Nucleus accumbens (tissue), 56 donors: ENCODE measurements around the gene UGT1A4.

Source experiments
- DNase-seq, 56 donors: peaks; one replicate each; lab custom pipeline; 2025; lab: John Stamatoyannopoulos, UW

The UGT1A4 gene

DNA sequence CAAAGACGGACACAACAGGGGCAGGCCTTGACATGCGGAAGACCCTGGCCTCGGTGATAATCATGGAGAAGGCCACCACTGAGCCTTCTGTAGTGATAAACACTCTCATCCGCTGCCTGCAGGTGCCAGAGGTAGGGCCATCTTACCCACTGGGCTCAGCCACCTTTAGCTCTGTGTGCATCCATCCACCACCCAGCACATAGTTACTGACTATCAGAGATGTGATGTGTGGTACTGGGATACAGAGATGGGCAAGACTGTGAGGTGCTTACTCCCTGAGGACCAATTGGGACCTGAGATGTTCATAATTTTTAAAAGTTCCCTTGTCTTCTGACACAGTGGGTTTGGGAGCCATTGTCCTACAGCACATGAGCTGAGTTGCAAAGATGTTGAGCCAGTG lies 61.2 kb downstream of the UGT1A4 start:
- no peak for DNase-seq

DNA sequence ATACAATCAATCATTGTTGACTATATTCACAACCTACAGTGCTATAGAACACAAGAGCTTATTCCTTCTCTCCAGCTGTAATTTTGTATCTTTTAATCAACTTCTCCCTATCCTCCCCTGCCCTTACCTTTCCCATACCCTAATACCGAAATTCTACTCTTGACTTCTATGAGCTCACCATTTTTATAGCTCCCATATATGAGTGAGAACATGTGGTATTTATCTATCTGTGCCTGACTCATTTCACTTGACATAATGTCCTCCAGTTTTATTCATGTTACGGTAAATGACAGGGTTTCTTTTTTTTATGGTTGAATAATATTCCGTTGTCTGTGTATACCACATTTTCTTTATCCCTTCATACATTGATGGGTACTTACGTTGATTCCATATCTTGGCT lies 62.2 kb downstream of the UGT1A4 start:
- DNase-seq = no peak

DNA sequence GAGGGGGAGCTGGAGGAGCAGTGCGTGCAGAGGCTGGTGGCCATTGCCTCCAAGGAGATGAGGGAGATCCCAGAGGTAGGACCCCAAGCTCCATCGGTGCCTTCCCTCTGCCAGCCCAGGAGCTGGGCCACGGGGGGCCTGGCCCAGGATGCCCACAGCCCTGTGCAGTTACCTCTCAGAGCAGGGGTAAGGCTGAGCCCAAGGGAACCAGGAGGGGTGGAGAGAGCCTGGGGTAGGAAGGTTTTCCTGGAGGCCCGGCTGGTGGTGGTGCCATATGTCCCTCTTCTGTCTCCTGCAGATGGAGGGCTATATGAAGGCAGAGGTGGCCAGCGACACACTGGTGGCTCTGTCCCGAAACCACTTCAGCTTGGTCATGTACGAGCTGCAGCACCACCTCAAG lies 71.0 kb downstream of the UGT1A4 start:
- no peak for DNase-seq

DNA sequence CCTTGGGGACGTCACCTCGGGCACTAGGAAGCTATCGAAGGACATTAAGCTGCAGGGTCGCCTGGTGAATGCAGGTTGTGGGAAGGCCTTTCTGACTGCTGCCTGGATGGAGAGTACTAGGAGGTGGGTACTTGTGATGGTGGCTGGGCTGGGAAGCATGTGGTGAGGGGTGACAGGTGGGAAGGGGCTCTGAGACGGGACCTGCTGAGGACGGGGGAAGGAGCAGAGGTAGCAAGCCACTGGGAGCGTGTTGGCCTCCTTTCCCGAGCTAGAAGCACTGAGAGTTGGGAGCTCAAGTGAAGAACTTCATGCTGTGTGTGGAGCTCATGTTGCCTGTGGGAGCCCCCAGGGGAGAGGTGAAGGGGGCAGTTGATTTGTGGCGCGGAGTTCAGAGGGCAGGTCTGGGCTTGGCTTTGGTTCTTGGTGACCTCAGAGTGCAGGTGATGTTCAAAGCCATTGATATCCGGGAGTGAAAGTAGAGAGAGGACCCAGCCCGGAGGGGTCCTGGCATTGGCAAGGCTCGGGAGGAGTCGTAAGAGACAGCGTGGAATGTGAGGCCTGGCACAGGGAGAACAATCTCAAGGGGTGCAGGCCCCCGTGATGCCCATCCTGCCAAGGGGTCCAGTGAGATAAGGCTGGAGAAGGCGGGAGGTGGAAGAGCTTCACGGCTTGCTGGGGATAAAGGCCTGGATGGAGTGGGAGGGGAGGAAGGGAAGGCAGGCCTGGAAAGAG lies 72.8 kb downstream of the UGT1A4 start:
- DNase-seq = no peak

DNA sequence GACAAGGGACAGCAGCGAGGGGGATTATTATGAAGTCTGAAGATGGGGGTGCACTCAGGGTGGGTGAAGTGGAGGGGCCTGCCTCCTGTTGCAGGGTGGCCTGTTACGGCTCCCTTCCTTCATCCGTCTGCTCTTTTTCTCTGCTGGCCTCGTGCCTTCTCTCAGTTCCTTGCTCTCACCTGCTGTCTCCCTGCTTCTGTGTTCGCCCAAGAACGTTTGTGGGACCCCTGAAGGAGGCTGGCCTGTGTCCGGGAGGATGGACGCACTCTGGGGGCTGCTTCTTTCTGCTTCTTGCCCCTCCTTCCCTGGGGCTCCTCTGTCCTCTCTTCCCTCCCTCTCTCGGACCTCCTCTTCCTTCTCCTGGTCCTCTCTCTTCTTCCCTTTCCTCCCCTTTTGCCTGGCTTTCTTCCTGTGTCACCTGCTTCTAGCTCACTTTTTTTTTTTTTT lies 73.4 kb downstream of the UGT1A4 start:
- no peak for DNase-seq

DNA sequence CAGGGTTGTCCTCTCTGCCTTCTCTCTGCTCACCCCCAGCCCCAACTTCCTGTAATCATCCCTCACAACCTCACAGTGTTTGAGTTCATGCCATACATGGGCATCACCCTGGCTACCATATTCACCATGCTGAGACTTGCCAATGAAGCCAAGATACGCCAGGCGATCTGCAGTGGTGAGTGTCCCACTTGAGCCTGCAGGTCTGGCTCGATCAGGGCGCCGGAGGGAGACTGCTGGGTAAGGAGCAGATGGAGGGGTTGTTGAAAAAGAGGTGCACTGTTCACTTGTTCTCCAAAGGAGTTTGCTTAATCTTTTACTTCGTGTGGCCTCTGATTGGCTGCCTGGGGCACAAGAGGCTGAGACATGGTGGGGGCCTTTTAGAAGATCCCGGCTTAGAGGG lies 74.2 kb downstream of the UGT1A4 start:
- no peak for DNase-seq

DNA sequence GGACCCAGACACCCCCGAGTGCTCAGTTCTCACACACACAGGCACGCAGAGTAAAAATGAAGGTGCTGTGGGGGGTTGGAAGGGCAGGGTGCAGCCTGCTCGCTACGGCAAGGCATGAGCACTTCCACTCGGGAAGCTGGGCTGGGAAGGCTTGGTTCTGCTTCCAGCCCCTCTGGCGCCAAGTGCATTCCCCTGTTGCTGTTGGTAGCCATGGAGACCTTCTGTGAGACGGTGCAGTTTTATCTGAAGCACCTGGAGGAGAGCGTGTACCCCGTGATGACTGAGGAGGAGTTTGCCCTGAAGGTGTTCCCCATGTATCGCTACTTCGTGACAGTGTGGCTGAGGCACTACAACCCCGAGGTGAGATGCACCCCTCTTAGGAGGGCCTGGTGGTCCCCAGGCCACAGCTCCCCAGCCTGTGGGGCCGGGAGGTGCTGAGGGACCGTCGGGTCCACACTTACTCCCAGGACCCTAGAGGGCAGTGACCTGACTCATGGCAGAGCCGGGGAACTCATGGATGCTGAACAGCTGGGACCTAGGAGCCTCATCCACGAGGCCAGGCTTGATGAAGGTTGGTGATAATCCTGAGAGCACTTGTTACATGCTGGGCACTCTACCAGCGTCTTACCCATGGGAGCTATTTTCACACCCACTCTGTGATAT lies 75.1 kb downstream of the UGT1A4 start:
- DNase-seq = peak in 11 of 56 donors; percentile 4 to 54 (median 18)

DNA sequence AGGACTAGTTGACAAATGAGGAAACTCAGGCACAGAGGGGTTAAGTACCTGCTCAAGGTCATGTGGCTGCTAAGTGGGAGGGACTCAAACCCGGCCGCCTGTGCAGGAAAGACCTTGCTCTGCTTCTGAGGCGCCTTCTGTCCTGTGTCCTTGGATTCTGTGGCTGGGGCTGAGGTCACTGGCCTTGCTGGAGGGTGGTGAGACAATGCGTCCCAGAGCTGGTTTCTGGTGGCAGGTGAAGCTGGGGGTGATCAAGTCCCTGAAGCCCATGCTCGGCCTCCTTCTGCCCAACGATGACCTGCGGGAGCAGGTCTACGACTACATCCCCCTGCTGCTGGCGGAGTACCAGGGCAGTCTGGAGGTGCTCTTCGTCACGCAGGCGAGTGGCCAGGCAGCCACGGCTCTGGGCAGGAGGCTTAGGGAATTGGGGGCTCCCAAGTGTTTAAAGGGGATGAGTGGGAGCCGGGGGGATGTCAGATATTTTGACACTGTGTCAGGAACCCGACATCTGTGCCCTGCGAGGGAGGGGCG lies 75.7 kb downstream of the UGT1A4 start:
- DNase-seq = no peak

DNA sequence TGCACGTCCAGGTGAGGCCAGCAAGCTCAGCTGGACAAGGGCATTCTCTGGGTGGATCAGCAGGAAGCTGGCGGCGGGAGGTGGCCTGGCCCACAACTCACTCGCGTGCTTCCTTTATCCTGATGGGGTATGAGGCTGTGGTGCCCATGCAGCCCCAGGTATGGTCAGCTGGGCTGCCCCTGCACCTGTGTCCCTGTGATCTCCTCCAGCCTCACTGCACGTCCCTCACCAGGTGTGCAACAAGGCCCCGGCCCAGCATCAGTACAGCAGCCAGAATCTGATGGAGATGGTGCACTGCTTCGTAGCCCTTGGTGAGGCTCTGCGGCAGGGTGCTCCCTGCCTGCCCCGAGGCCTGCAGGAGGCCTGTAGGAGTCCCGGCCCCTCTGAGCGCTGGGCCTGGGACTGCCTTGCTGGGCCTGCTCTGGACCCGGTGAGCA lies 77.2 kb downstream of the UGT1A4 start:
- no peak for DNase-seq

DNA sequence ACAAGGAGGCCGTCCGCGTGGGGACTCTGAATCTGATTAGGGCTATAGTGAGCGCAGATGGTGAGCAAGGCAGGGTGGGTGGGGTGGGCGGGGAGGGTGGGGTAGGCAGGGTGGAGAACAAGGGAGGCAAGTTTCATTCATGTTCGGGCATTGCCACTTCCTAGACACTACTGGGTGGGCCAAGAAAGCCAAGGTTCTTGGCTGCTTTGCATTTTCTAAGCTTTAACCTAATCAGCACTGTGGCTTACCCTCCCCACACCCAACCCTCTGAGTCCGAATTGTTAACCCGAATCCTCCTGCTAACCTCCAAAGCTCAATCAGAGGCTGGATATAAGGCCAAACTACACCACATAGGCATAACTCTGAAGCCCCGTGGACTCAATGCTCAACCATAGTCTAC lies 77.7 kb downstream of the UGT1A4 start:
- no peak for DNase-seq

DNA sequence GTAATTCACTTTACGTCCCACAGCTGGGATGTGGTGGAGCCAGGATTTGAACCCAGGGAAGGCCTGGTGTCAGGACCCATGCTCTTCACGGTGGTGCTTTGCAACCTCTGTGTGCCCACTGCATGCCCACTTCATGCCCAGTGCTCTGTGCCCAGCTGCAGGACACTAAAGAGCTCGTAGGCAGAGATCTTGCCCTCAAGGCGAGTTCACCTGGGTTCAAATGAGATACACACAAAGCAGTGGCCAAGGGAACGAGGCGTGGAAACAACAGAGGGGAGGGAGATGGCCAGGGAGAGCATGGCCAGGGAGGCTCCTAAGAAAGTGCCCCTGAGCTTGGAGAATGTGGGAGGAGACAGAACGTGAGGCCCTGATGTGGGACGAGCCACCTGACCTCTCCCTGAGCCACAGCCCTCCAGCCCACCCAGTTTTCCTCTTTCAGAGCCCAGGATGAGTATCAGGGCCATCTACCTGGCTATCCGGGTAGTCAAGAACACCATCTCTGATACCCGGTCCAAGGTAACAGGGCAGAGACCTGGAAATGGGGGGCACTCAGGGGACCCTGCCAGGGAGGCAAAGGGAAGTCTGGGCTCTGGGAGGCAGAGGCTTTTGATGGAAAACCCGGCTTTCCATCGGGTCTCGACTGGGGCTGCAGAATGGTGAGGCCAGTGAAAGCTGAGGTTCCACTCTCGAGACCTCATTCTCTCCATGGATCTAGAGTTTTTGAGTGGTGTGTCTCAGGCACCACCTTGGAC lies 80.0 kb downstream of the UGT1A4 start:
- no peak for DNase-seq

DNA sequence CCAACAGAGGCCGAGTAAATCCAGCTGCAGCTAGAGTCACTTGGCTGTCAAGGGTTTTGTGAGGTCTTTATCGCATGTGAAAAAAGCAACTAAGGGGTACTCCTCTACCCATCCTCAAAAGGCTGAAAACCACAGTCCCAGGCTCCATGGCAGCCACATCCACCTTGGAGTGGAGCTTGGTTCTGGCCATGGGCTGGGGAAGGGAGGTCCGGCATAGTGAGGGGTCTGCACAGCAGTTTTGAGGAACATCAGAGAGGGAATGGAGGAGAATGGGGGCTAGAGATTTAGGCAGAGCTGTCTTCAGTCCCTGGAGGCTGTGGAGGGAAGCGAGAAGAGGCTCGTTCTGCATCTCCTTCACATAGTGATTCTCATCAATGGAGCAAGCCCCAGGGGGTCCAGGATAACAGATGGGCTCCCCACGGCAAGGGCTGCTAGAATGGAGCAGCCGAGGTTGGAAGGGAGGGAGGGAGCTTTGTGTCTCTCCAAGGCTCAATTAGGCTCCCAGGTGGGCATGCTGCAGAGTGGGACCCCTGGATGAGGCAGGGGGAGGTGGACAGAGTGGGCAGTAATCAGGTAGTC lies 80.6 kb downstream of the UGT1A4 start:
- no peak for DNase-seq

DNA sequence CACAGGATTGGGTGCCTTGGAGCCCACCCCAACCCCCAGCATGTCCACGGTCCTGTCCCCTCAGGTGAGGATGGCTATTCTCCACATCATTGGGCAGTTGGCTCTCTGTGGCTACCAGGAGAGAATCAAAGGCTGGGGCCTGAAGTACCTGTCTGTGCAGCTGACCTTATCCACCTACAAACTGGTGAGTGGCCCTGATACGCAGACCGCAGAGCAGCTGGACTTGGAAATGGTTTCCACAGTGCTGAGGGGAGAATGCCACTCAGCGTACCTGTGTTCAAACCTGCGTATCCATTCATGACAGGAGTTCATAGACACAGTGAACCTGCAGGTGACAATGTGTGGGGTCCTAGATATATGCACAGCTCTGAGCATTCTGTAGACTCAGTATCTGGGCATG lies 81.2 kb downstream of the UGT1A4 start:
- no peak for DNase-seq

DNA sequence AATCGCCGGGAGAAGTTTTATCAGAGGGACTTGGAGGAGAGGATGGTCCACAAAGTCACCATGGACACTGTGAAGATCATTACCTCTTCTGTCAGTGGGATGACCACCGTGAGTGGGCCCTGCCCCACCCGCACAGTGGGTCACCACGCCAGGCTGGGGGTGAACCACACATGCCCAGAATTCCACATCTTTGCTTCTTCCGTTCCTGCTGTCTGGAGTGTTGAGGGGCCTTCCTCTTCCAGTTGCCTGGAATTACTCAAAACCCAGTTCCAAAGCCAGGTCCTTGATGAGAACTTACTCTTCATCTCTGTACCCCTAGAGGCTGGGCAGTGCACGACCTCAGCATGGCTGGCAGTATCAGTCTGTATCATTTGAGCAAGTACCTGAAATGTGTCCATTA lies 81.7 kb downstream of the UGT1A4 start:
- DNase-seq = no peak

DNA sequence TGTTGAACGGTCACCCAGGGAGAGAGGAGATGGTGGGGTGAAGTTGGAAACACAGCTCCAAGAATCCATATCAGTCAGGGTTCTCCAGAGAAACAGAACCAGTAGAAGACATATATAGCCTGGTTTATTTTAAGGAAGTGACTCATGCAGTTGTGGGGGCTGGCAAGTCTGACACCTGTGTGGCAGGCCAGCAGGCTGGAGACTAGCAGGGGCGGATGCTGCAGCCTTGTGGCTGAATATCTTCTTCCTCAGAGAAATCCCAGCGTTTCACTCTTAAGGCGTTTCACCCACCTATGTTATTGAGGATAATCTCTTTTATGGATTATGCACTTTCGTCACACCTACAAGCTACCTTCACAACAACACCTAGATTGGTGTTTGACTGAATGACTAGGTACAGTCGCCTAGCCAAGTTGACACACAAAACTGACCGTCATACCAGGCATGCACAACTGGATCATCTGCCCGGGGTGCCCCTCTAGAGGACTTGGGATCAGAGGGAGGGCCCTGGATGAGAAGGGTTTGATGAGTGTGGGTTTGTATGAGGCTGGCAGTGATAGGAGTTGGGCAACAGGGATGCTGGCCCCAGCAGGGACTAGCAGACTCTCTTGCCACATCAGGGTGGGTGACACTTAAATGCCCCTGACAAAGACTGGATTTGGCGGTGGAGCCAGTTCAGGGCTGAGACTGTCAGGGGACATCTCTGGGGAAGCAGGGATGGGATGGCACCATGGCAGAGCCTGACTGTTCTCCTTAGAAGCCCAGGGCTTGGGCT lies 83.0 kb downstream of the UGT1A4 start:
- DNase-seq = peak in 7 of 56 donors; percentile 4 to 13 (median 10)

DNA sequence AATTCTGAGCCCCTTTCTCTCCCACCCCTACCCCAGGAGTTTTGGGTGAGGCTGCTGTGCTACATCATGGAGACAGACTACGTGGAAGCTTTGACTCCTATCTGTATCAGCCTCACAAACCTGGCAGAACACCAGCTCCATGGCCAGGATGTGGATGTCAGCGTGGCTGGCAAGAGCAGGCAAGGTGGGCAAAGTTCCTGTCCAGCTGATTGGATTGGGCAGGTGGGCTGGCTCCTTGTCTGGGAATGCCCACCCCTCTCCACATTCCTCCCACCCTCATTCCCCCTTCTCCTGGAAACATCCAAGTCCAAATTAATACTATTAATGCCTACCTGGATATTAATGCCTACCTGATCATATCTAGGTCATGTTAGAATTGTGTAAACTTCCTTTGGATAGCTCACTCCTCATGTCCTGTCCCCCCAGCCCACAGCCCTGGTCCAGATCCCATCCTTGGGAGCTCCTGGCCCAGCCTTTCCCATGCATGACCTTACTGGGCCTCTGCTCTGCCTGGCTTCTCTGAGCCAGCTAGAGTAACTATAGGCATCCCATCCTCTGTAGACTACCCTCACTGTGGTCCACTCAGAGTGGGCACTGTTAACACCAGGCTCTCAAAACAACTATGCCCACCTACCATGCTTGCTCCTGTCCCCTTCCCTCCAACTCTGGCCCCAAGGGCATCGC lies 83.7 kb downstream of the UGT1A4 start:
- no peak for DNase-seq

DNA sequence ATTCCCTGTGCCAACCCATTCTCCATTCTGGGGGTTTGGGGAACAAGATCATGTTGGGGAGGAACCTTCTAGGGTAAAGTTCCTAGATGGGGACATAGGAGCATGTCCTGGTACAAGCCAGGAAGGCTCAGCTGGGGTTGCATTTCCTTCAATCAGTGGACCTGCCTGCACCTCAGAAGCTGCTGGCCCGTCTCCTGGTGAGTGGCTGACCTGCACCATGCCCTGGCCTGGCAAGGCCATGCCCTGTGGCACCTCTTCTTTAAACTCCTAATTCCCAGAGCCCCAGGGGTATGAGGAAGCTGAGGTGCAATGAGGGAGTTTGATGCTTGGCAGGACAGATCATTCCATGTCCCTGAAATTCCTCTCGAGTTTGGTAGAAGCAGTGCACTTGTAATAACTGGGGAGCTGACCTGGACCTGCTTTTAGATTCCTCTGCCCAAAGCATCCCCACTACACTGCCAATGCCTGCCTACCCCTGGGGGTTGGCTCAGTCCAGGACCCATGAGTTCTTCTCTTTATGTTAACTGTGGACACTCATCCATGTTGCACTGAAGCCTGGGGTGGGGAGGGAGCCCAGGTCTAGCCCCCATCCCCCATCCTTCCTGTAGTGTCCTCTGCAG lies 84.9 kb downstream of the UGT1A4 start:
- no peak for DNase-seq

DNA sequence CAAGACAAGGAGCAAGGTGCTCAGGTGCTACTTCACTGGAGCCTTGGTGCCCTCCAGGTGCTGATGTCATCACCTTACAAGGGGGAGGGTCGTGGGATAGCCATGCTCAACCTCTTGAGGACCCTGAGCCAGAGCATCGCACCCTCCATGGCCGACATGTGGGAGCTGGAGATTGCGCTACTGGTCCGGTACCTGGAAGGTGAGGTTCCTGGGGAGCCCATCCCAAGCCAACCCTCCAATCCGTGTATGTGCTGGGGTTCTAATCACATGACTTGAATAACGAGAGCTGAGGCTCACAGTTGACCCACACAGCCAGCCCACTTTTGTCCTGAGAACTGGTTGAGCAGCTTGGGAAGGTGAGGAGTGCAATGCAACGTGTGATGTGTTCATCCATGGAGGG lies 85.5 kb downstream of the UGT1A4 start:
- DNase-seq = no peak

DNA sequence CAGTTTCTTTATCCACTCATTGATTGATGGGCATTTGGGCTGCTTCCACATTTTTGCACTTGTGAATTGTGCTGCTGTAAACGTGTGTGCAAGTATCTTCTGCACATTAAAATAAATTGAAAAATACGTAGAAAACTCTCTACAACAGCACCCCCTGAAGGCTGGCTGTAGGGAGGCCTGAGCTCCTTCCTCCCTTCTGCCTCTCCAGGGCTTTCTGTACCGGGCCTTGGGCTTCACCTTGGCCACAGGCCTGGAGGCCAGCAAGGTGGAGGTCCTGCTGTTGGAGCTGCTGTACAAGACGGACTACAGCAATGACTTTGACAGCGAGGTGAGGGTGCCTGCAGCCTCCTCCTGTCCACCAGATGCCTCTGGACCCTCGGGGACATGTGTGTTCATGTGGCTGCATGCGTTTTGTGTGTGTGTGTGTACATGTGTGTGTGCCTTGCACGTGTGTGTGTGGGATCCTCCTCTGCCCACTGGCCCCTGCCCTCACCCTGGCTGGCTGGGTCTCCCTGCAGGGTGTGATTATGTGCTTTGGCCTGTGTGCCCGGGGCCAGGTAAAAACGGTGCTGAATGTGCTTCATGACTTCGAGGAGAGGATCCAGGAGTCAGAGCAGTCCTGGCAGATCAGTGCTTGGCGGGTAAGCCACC lies 88.8 kb downstream of the UGT1A4 start:
- no peak for DNase-seq
